SU-DHL-6 (cell line): ENCODE data around the gene RPS14.

Experiments used
- CTCF ChIP-seq: fragments of 200-600 bp; sonication (generic); IDR thresholded peaks from one replicate; pipeline ENCODE4 v1.5.1; 2017; ENCODE audit warnings: antibody characterized with exemption, mild to moderate bottlenecking, low read length, moderate library complexity; ENCODE audit not compliant: insufficient read depth, poor library complexity, severe bottlenecking
- EZH2phosphoT487 ChIP-seq: fragments of 200-600 bp; sonication (generic), shearing (Covaris generic); conservative IDR thresholded peaks from 2 replicates; pipeline ENCODE4 v1.6.1; 2018; ENCODE audit warnings: mild to moderate bottlenecking, antibody characterized with exemption, low read length, moderate library complexity, mixed read lengths

DNA sequence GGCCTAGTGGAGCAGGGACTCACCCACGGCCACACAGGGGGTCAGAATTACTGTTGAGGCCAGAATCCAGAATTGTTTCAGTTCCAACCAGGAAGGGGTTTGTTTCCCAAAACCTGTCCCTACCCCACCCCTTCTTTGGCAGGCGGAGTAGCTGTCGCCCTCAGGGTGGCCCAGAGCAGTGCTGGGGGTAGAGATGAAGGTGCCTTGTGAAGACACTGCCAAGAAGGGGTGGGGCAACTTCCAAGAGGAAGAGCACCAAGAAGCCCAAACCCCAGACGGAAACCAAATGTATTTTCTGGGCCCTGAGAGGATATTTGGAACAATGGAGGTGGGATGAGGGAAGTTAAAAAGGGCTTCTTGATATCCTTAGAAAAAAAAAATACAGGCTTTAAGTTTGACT, 47.0 kb upstream of the RPS14 start:
- TF ChIP-seq CTCF (no peak), EZH2phosphoT487 (no peak)
